HepG2 (cell line): Measurements from ENCODE around the gene FNDC10. TPM values are rescaled to one million over a fixed set of nuclear protein-coding genes. Genes with fewer than 3 reads are reported as not detected.

ENCODE experiments used
- HES4 ChIP-seq: sonication (generic); formaldehyde crosslinking; IDR thresholded peaks from 2 replicates; pipeline ENCODE4 v1.9.0; 2021; ENCODE audit warnings: mild to moderate bottlenecking, missing genetic modification reagents, borderline replicate concordance
- KDM5B ChIP-seq: sonication (generic); formaldehyde crosslinking; IDR thresholded peaks from 2 replicates; pipeline ENCODE4 v1.4.0; 2020; ENCODE audit warnings: missing genetic modification reagents, mild to moderate bottlenecking, borderline replicate concordance
- NR2C2 ChIP-seq: sonication (generic); formaldehyde crosslinking; IDR thresholded peaks from 2 replicates; pipeline ENCODE4 v1.4.0; 2020; ENCODE audit warnings: missing genetic modification reagents, mild to moderate bottlenecking, moderate library complexity, borderline replicate concordance
- RBAK ChIP-seq: sonication (generic); formaldehyde crosslinking; IDR thresholded peaks from 2 replicates; pipeline ENCODE4 v1.5.1; 2020; ENCODE audit warnings: mild to moderate bottlenecking, missing genetic modification reagents
- SAFB2 ChIP-seq: sonication (generic); formaldehyde crosslinking; IDR thresholded peaks from 2 replicates; pipeline ENCODE4 v1.5.1; 2020; ENCODE audit warnings: missing genetic modification reagents, low read depth, mild to moderate bottlenecking, borderline replicate concordance
- SKI ChIP-seq: fragments of 450-650 bp; IDR thresholded peaks from one replicate; pipeline ENCODE4 v1.6.1; 2018; ENCODE audit warnings: mild to moderate bottlenecking; ENCODE audit not compliant: partially characterized antibody
- SMC3 ChIP-seq: IDR thresholded peaks from 2 replicates; pipeline ENCODE4 v1.6.1; 2011; ENCODE audit warnings: low read length, improper control_type of control experiment
- TAF1 ChIP-seq: sonication (generic); formaldehyde crosslinking; IDR thresholded peaks from 2 replicates; pipeline ENCODE4 v1.4.0; 2020; ENCODE audit warnings: missing genetic modification reagents
- YY1 ChIP-seq: IDR thresholded peaks from 2 replicates; pipeline ENCODE4 v1.6.1; 2011; ENCODE audit warnings: low read length, low read depth, moderate library complexity, mild to moderate bottlenecking; ENCODE audit not compliant: insufficient read depth, insufficient replicate concordance
- ZBTB7B ChIP-seq: sonication (generic); formaldehyde crosslinking; IDR thresholded peaks from 2 replicates; pipeline ENCODE4 v1.4.0; 2020; ENCODE audit warnings: missing genetic modification reagents
- ZNF12 ChIP-seq: sonication (generic); formaldehyde crosslinking; IDR thresholded peaks from 2 replicates; pipeline ENCODE4 v1.5.0; 2020; ENCODE audit warnings: missing genetic modification reagents
- ZNF253 ChIP-seq: sonication (generic); formaldehyde crosslinking; IDR thresholded peaks from 2 replicates; pipeline ENCODE4 v1.8.0; 2022; ENCODE audit warnings: mild to moderate bottlenecking, missing genetic modification reagents, borderline replicate concordance
- ZNF747 ChIP-seq: sonication (generic); formaldehyde crosslinking; IDR thresholded peaks from 2 replicates; pipeline ENCODE4 v1.8.1; 2023; ENCODE audit warnings: missing genetic modification reagents, mild to moderate bottlenecking, borderline replicate concordance
- ZNF776 ChIP-seq: sonication (generic); formaldehyde crosslinking; IDR thresholded peaks from 2 replicates; pipeline ENCODE4 v1.4.0; 2020; ENCODE audit warnings: mild to moderate bottlenecking, missing genetic modification reagents
- ZNF782 ChIP-seq: sonication (generic); formaldehyde crosslinking; IDR thresholded peaks from 2 replicates; pipeline ENCODE4 v1.4.0; 2020; ENCODE audit warnings: missing genetic modification reagents, mild to moderate bottlenecking, borderline replicate concordance
- polyA plus RNA-seq, 8 experiments: library from polyadenylated mRNA; depleted of rRNA in 3 of 8; stranded (reverse) in 7 of 8; unstranded in 1 of 8; fragments of >200 nt; fragmentation: Illumina TruSeq in 4 of 8; extraction: Trizol in 4 of 8; gene quantifications; 2 replicates each; pipeline versions ENCODE4 v1.2.1 to v1.2.3, GENCODE V29; 2011 to 2016; ENCODE audit warnings: low read depth in 4 of 8, missing spikeins in 1 of 8, mixed read lengths in 1 of 8; ENCODE audit not compliant: insufficient read depth in 1 of 8
- total RNA-seq, 5 experiments: library from RNA; depleted of rRNA; stranded (reverse); fragments of >200 nt; fragmentation: Illumina TruSeq; extraction: Trizol; gene quantifications; 2 replicates each; pipeline ENCODE4 v1.2.3, GENCODE V29; 2016; ENCODE audit warnings: low read depth in 1 of 5
- TF ChIP-seq, protein P1 (sequence below): sonication (generic); formaldehyde crosslinking; conservative IDR thresholded peaks from 2 replicates; pipeline ENCODE4 v1.5.0; 2020; ENCODE audit warnings: missing genetic modification reagents
- TF ChIP-seq, protein P2 (sequence below): sonication (generic); formaldehyde crosslinking; IDR thresholded peaks from 2 replicates; pipeline ENCODE4 v1.8.0; 2022; ENCODE audit warnings: mild to moderate bottlenecking, missing genetic modification reagents, moderate library complexity
- TF ChIP-seq, protein P3 (sequence below): sonication (generic); formaldehyde crosslinking; IDR thresholded peaks from 2 replicates; pipeline ENCODE4 v1.8.0; 2022; ENCODE audit warnings: missing genetic modification reagents, mild to moderate bottlenecking, inconsistent platforms, borderline replicate concordance
- TF ChIP-seq, protein P4 (sequence below): fragments of 450-650 bp; IDR thresholded peaks from 2 replicates; pipeline ENCODE4 v1.6.1; 2017

The FNDC10 gene
- total and polyA plus RNA-seq, 2 of the 13 experiments (the other 11 are each of a cell fraction or from before 2014, with no cell fraction given), result 2.2 to 2.5 TPM

DNA sequence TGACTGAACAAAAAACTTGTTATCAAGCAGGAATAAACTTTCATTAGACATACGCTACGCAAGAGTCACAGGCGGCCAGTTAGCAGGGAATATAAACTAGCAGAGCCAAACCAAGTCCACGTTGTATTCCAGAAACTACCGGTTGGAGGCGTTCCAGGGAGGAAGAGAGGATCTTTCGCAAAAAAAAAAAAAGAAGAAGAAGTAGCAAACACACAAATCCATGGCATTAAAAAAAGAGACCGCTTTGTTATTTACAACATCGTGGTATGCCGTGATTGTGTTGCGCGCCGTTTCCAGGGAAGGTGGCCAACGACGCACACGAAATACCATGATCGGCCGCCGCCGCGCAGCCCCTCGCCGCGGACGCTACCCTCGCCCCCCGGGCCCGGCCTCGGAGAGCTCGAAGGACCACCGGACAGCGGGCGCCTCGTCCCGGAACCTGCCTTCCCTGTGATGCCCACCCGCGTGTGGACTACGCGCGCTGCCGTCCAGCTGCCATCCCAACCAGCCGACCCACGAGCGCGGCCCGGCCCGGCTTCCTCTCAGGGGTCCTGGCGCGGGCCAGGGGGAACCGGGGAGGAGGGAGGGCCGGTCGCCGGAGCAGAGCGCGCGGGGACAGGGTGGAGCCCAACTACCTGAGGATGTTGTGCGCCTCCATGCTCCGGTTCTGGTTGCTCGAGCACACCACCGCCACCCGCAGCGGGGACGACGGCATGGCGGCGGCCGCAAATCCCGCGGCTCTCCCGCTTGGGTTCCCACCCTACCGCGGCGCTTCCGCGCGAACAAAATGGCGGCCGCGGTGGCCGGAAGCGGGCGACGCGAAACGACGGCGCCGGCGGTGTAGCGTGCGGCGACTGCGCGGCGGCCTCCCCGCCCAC is 25.9 kb downstream of the FNDC10 start (continued):
- TF ChIP-seq TAF1 (CRISPR knock-in tag), result 0 out of 2 replicates have a peak, but pooled peaks have one; percentile 64
- TF ChIP-seq ZNF776 (CRISPR knock-in tag), result 0 out of 2 replicates have a peak, but pooled peaks have one; percentile 30
- TF ChIP-seq, protein P1, sequence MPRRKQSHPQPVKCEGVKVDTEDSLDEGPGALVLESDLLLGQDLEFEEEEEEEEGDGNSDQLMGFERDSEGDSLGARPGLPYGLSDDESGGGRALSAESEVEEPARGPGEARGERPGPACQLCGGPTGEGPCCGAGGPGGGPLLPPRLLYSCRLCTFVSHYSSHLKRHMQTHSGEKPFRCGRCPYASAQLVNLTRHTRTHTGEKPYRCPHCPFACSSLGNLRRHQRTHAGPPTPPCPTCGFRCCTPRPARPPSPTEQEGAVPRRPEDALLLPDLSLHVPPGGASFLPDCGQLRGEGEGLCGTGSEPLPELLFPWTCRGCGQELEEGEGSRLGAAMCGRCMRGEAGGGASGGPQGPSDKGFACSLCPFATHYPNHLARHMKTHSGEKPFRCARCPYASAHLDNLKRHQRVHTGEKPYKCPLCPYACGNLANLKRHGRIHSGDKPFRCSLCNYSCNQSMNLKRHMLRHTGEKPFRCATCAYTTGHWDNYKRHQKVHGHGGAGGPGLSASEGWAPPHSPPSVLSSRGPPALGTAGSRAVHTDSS (CRISPR knock-in tag), result 0 out of 2 replicates have a peak, but pooled peaks have one; percentile 6
- TF ChIP-seq ZNF782, result peak; percentile 77
- TF ChIP-seq YY1, result peak; percentile 96
- TF ChIP-seq SAFB2 (CRISPR knock-in tag), result 0 out of 2 replicates have a peak, but pooled peaks have one; percentile 9
- TF ChIP-seq ZNF747 (CRISPR knock-in tag), result peak; percentile 61
- peak; percentile 67; the same call in 1 of the 2 replicates for TF ChIP-seq ZBTB7B (CRISPR knock-in tag)
- TF ChIP-seq ZNF12 (CRISPR knock-in tag), result 0 out of 2 replicates have a peak, but pooled peaks have one; percentile 28
- no peak for TF ChIP-seq NR2C2 (CRISPR knock-in tag)
- peak; percentile 77; the same call in 1 of the 2 replicates for TF ChIP-seq ZNF253 (CRISPR knock-in tag)
- no peak for TF ChIP-seq SKI
- TF ChIP-seq, protein P2, sequence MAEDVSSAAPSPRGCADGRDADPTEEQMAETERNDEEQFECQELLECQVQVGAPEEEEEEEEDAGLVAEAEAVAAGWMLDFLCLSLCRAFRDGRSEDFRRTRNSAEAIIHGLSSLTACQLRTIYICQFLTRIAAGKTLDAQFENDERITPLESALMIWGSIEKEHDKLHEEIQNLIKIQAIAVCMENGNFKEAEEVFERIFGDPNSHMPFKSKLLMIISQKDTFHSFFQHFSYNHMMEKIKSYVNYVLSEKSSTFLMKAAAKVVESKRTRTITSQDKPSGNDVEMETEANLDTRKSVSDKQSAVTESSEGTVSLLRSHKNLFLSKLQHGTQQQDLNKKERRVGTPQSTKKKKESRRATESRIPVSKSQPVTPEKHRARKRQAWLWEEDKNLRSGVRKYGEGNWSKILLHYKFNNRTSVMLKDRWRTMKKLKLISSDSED (CRISPR knock-in tag), result peak; percentile 81; the same call in 1 of the 2 replicates
- TF ChIP-seq, protein P3, sequence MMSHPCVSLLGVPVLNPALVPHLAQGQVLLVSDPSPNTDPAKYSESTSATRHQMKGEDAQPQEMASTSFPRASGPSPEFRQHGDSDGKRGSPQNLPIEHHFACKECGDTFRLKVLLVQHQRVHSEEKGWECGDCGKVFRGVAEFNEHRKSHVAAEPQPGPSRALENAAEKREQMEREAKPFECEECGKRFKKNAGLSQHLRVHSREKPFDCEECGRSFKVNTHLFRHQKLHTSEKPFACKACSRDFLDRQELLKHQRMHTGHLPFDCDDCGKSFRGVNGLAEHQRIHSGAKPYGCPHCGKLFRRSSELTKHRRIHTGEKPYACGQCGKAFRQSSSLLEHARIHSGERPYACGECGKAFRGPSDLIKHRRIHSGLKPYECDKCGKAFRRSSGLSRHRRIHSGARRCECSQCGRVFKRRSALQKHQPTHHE (CRISPR knock-in tag), result no peak
- TF ChIP-seq KDM5B (CRISPR knock-in tag), result peak; percentile 63
- peak; percentile 67; the same call in 1 of the 2 replicates for TF ChIP-seq HES4 (CRISPR knock-in tag)
- no peak for TF ChIP-seq SMC3
- no peak for TF ChIP-seq RBAK (CRISPR knock-in tag)
- TF ChIP-seq, protein P4, sequence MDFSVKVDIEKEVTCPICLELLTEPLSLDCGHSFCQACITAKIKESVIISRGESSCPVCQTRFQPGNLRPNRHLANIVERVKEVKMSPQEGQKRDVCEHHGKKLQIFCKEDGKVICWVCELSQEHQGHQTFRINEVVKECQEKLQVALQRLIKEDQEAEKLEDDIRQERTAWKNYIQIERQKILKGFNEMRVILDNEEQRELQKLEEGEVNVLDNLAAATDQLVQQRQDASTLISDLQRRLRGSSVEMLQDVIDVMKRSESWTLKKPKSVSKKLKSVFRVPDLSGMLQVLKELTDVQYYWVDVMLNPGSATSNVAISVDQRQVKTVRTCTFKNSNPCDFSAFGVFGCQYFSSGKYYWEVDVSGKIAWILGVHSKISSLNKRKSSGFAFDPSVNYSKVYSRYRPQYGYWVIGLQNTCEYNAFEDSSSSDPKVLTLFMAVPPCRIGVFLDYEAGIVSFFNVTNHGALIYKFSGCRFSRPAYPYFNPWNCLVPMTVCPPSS, result no peak
